Left lung (tissue), 14 donors: ENCODE measurements around the gene LPA. TPM values are rescaled to one million over a fixed set of nuclear protein-coding genes. Genes with fewer than 3 reads are reported as not detected.
"Not testable (repeated sequence)": the region's sequence is repeated elsewhere in the genome, so short reads cannot be mapped to it uniquely, and the experiment has no call there.

Source experiments
- ATAC-seq: fragments of 200-7000 bp; cut with Tn5 transposase; one replicate; pipeline ENCODE4 v1.9.1; 2020; ENCODE audit warnings: moderate library complexity
- DNase-seq, 4 donors: peaks; one replicate each; pipeline ENCODE4 v3.0.0-alpha.2; 2013 to 2020
- H3K27ac ChIP-seq, 2 donors: fragments of 200-600 bp; sonication (generic) in 1 of 2; one replicate each; pipeline versions ENCODE4 v1.5.0 to v1.8.0; 2020 to 2021
- H3K27me3 ChIP-seq, 2 donors: fragments of 200-600 bp; sonication (generic) in 1 of 2; one replicate each; pipeline versions ENCODE4 v1.5.0 to v1.8.0; 2020 to 2021
- H3K36me3 ChIP-seq, 2 donors: fragments of 200-600 bp; sonication (generic) in 1 of 2; one replicate each; pipeline versions ENCODE4 v1.5.0 to v1.8.0; 2020 to 2021
- H3K4me1 ChIP-seq, 2 donors: fragments of 200-600 bp; one replicate each; pipeline ENCODE4 v1.8.0; 2021
- H3K4me3 ChIP-seq, 2 donors: fragments of 200-600 bp; sonication (generic) in 1 of 2; one replicate each; pipeline versions ENCODE4 v1.5.0 to v1.8.0; 2020 to 2021; ENCODE audit warnings: mild to moderate bottlenecking in 1 of 2
- H3K9me3 ChIP-seq, 2 donors: fragments of 200-600 bp; sonication (generic) in 1 of 2; one replicate each; pipeline versions ENCODE4 v1.5.0 to v1.8.0; 2020 to 2021
- CTCF ChIP-seq, 2 donors: fragments of 200-600 bp; sonication (generic) in 1 of 2; IDR thresholded peaks; one replicate each; pipeline versions ENCODE4 v1.5.0 to v1.8.0; 2021; ENCODE audit warnings: antibody characterized with exemption in 2 of 2
- intact Hi-C, 2 donors: fragments of 100-400 bp; cut with DNase I; formaldehyde crosslinking; loops; one replicate each; pipeline versions ENCODE4 v1.11.2 to v1.14.2; 2022
- long read RNA-seq, 12 donors: library from polyadenylated mRNA in 2 of 12; unstranded in 2 of 12; transcript quantifications; one replicate each; pipeline ENCODE4 v2.0.0 and lab custom pipeline, GENCODE V29; 2019 to 2026
- polyA plus RNA-seq, 6 donors: library from polyadenylated mRNA; unstranded; fragments of 120-200 nt; gene quantifications; one replicate each; pipeline ENCODE4 v1.2.1, GENCODE V29; 2013; ENCODE audit not compliant: insufficient read length in 6 of 6
- total RNA-seq, 2 donors: library from RNA; stranded (reverse); fragmentation: NEBNext Ultra II Directional; extraction: Animal tissue kit (Norgen Biotek cat#: 25700); gene quantifications; one replicate each; pipeline ENCODE4 v1.2.1, GENCODE V29; 2021
- donor health status: DM: no; HTN: yes; CAD: no.
- donor health status: DM: no; HTN: no; CAD: no.

The LPA gene, protein sequence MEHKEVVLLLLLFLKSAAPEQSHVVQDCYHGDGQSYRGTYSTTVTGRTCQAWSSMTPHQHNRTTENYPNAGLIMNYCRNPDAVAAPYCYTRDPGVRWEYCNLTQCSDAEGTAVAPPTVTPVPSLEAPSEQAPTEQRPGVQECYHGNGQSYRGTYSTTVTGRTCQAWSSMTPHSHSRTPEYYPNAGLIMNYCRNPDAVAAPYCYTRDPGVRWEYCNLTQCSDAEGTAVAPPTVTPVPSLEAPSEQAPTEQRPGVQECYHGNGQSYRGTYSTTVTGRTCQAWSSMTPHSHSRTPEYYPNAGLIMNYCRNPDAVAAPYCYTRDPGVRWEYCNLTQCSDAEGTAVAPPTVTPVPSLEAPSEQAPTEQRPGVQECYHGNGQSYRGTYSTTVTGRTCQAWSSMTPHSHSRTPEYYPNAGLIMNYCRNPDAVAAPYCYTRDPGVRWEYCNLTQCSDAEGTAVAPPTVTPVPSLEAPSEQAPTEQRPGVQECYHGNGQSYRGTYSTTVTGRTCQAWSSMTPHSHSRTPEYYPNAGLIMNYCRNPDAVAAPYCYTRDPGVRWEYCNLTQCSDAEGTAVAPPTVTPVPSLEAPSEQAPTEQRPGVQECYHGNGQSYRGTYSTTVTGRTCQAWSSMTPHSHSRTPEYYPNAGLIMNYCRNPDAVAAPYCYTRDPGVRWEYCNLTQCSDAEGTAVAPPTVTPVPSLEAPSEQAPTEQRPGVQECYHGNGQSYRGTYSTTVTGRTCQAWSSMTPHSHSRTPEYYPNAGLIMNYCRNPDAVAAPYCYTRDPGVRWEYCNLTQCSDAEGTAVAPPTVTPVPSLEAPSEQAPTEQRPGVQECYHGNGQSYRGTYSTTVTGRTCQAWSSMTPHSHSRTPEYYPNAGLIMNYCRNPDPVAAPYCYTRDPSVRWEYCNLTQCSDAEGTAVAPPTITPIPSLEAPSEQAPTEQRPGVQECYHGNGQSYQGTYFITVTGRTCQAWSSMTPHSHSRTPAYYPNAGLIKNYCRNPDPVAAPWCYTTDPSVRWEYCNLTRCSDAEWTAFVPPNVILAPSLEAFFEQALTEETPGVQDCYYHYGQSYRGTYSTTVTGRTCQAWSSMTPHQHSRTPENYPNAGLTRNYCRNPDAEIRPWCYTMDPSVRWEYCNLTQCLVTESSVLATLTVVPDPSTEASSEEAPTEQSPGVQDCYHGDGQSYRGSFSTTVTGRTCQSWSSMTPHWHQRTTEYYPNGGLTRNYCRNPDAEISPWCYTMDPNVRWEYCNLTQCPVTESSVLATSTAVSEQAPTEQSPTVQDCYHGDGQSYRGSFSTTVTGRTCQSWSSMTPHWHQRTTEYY (N-terminal part only)
- total RNA-seq (not detected), polyA plus RNA-seq (under 1 TPM; 0.04 to 0.23 (median 0.16) TPM)
- long read RNA-seq, donor 1: 0 reads
- long read RNA-seq, donor 2: 0 reads
- long read RNA-seq, donor 3: 0 reads
- long read RNA-seq, donor 4: 0 reads
- long read RNA-seq, donor 5: 0 reads
- long read RNA-seq, donor 6: 0 reads
- long read RNA-seq, donor 7: 0 reads
- long read RNA-seq, donor 8: 0 reads
- long read RNA-seq, donor 9: 0 reads
- long read RNA-seq, donor 10: 0 reads
- long read RNA-seq, donor 11: 0 reads
- long read RNA-seq, donor 12: 0 reads

GRCh38 chr6:160664198-160664597 is at the start of gene LPA:
Gene LPA (minus strand): TSS chr6:160664275. CDS start chr6:160664214, 61 bp downstream.
- H3K36me3 ChIP-seq, H3K27ac ChIP-seq, intact Hi-C loops, H3K4me3 ChIP-seq, H3K4me1 ChIP-seq, H3K27me3 ChIP-seq, DNase-seq, ATAC-seq, H3K9me3 ChIP-seq: not testable (repeated sequence)

DNA sequence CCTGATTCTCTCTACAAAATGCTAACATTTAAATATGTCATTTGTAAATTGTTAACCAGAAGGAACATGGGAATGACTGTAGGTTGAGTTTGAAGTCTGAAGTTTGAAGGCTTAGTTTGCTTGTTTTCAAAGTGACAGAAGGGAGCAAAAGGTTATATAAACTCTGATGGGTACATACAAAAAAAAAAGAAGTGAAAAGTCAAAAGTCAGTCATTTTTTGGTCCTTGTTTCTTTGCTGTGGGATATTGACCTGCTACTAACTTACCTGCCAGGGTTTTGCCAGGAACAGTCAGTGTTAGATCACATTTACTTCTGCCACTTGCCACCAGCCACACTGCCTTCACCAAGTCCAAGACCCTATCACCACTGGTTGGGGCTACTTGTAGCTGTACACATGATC is 44.9 kb upstream of the LPA start:
- H3K9me3 ChIP-seq, DNase-seq, H3K4me3 ChIP-seq, ATAC-seq, H3K27ac ChIP-seq, H3K36me3 ChIP-seq, H3K4me1 ChIP-seq, intact Hi-C loops, H3K27me3 ChIP-seq: not testable (repeated sequence)

- H3K4me1 ChIP-seq, H3K36me3 ChIP-seq, ATAC-seq, DNase-seq, H3K27me3 ChIP-seq, intact Hi-C loops, H3K27ac ChIP-seq, H3K9me3 ChIP-seq, H3K4me3 ChIP-seq: not testable (repeated sequence)
These were observed 40.6 kb upstream of the LPA start for GRCh38 chr6:160704688-160705087.

DNA sequence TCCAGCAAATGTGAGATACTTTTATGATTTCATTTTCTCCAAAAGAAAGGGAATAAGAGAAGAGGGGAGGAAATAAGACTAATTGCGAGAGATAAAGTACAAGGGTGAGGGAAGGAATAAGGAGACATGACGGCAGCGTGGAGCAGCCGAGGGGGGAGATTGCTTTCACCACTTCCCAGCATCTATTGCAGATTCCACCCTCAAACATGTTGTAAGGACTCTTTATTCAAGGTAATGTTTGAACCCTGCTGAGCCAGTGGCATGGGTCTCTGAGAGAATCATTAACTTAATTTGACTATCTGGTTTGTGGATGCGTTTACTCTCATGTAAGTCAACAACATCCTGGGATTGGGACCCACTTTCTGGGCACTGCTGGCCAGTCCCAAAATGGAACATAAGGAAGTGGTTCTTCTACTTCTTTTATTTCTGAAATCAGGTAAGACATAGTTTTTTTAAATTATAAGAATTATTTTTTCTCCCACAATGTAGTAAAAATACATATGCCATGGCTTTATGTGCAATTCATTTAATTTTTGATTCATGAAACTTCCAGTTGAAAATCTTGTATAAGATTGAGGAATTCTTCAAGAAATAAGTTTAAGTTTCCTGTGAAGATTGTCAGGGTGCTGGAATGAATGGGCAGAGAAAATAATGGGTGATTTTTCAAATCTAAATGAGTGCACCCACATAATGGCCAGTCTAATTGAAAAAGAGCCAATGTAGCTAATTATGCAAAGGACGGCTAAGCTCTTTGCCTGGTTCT is 38.0 kb upstream of the LPA start, which contains the start of gene PLG:
Gene PLG (plus strand): TSS at position 327 of the 763 bp plus-strand sequence. CDS start 61 bp downstream, at position 388.
- ATAC-seq, H3K4me3 ChIP-seq, H3K4me1 ChIP-seq, H3K9me3 ChIP-seq, H3K27ac ChIP-seq, H3K36me3 ChIP-seq, DNase-seq, H3K27me3 ChIP-seq, intact Hi-C loops: not testable (repeated sequence)

DNA sequence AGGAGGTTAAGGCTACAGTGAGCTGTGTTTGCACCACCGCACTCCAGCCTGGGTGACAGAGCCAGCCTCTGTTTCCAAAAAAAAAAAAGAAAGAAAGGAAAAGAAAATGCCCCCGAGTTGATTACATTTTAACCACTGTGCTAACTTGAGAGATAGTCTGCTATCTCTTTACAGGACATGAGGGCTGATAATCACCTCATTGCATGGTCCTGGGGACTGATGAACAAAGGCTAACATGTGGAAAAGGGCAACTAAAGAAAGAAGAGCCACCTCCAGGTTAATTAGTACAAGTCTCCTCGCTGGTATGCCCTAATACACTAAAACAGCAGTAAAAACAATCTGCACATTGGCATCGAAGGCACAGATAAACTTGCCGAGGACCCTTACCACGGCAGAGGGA is 33.8 kb upstream of the LPA start:
- DNase-seq (no peak), ATAC-seq (no peak)
- Histone ChIP-seq H3K27me3 (no peaks in the 10 kb centered on the region), H3K4me3 (no peak overlapping the region), H3K4me1 (no peaks in the 10 kb centered on the region), H3K36me3 (no peaks in the 10 kb centered on the region), H3K27ac (no peak overlapping the region), H3K9me3 (no peaks in the 10 kb centered on the region)
- TF ChIP-seq CTCF (IDR thresholded peaks at IDR 0.05): no peak
- intact Hi-C loops: no loop called here

GRCh38 chr6:160696884-160697283 is 32.8 kb upstream of the LPA start:
- intact Hi-C loops, ATAC-seq, H3K9me3 ChIP-seq, H3K27ac ChIP-seq, H3K36me3 ChIP-seq, H3K4me1 ChIP-seq, H3K4me3 ChIP-seq, H3K27me3 ChIP-seq: not testable (repeated sequence)
- DNase-seq: peak in 1 of 4 donors; percentile 10

DNA sequence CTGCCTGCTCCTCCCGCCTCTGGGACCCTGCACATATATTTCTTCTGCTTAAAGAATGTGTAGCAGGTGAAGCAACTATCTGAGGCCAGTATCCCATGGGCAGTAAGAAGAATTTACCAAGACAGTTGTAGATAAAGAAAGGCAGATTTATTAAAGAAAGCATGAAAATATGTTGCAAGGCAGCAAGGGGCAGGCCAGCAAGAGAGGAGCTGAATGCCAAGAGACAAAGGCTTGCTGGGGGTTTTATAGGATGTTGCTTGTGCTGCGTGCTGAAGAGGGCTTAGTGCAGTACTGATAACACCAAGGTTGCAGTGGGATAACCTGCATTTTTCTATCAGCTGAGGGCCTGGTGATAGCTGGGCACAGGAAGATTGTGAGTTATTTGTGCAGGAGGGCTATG is 31.5 kb upstream of the LPA start:
- H3K4me1 ChIP-seq, H3K27me3 ChIP-seq, H3K4me3 ChIP-seq, intact Hi-C loops, H3K9me3 ChIP-seq, H3K36me3 ChIP-seq, ATAC-seq, DNase-seq, H3K27ac ChIP-seq: not testable (repeated sequence)

GRCh38 chr6:160695025-160695424 is 30.9 kb upstream of the LPA start:
- H3K27ac ChIP-seq, intact Hi-C loops, ATAC-seq, H3K4me1 ChIP-seq, H3K9me3 ChIP-seq, H3K4me3 ChIP-seq, DNase-seq, H3K36me3 ChIP-seq, H3K27me3 ChIP-seq: not testable (repeated sequence)
